HuH-7.5 (cell line): ENCODE results near the gene CLDN5.

Source experiments
- DNase-seq: peaks from one replicate; pipeline ENCODE4 v3.0.0; 2011; ENCODE audit warnings: low spot score

Gene CLDN5

GRCh38 chr22:19479355-19480172, 44.6 kb downstream of the CLDN5 start, which contains the start of gene CDC45:
CDC45 (plus strand) TSS chr22:19479920; CDS start chr22:19479969, 49 bp downstream.
- DNase-seq = peak; percentile 94

DNA sequence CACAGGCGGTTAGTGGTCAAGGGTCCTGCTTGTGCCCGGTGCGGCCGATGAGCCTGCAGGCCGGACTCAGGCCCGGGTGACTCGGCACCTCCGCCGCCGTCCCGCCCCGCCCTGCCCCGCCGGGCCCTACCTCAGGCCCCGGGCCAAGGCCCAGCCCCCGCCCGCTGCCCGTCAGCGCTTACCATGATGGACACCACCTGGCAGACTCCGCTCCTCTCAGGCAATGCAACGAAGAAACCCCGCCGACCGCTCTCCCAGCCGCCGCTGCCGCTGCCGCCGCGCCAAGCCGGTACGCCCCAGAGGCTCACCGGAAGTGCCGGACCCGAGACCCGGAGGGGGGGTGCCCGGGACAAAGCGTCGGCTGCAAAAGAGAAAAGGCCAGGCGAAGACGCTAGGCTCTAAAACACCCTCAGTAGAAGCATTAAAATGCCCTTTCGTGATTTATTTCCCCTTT, 45.3 kb downstream of the CLDN5 start, which contains the start of gene UFD1:
Gene UFD1 (minus strand): TSS at position 293 of the 454 bp plus-strand sequence. CDS start 108 bp downstream, at position 185.
- DNase-seq = peak; percentile 61

GRCh38 chr22:19478045-19478900, 45.9 kb downstream of the CLDN5 start:
- no peak for DNase-seq

GRCh38 chr22:19477321-19478044, 46.7 kb downstream of the CLDN5 start:
- DNase-seq = no peak

- DNase-seq = no peak
Observed at GRCh38 chr22:19476023-19476422, 48.2 kb downstream of the CLDN5 start.

- no peak for DNase-seq
Observed at GRCh38 chr22:19473578-19473977, 50.6 kb downstream of the CLDN5 start.
